ENCODE measurements around the gene CASP2.

GRCh38 chr7:143295870-143296269 lies 7.7 kb downstream of the CASP2 start:
- TF ChIP-seq CTCF (IDR thresholded peaks at IDR 0.05) (no peak), POLR2A (IDR thresholded peaks at IDR 0.05) (no peak)
